Astrocyte (in vitro differentiated cells and primary cell): Measurements from ENCODE around the gene ITFG1. TPM values are rescaled to one million over a fixed set of nuclear protein-coding genes. Genes with fewer than 3 reads are reported as not detected.

Experiments used
- DNase-seq: peaks from one replicate; pipeline ENCODE4 v3.0.0-alpha.2; 2010; ENCODE audit warnings: low read depth
- FAIRE-seq: peaks from 2 replicates; lab custom pipeline; 2011; peaks lifted over from hg19 to GRCh38; lab: Jason Lieb, UNC
- H2AFZ ChIP-seq: 2 replicates; pipeline ENCODE4 v1.6.0; 2012; ENCODE audit warnings: low read depth, low read length, inconsistent platforms
- H3K27ac ChIP-seq: 2 replicates; pipeline ENCODE4 v1.5.1; 2011; ENCODE audit warnings: low read depth, low read length, inconsistent platforms
- H3K27me3 ChIP-seq: 2 replicates; pipeline ENCODE4 v1.6.0; 2011; ENCODE audit warnings: low read length, inconsistent platforms; ENCODE audit not compliant: insufficient read depth
- H3K36me3 ChIP-seq: 2 replicates; pipeline ENCODE4 v1.5.1; 2011; ENCODE audit warnings: low read length, inconsistent platforms; ENCODE audit not compliant: insufficient read depth
- H3K4me1 ChIP-seq: 2 replicates; pipeline ENCODE4 v1.5.1; 2011; ENCODE audit warnings: low read length, inconsistent platforms; ENCODE audit not compliant: insufficient read depth
- H3K4me2 ChIP-seq: 2 replicates; pipeline ENCODE4 v1.6.0; 2012; ENCODE audit warnings: low read length, inconsistent platforms
- H3K4me3 ChIP-seq: 2 replicates; pipeline ENCODE4 v1.5.1; 2011; ENCODE audit warnings: low read depth, mild to moderate bottlenecking, low read length, inconsistent platforms; ENCODE audit not compliant: insufficient read depth
- H3K79me2 ChIP-seq: 2 replicates; pipeline ENCODE4 v1.6.0; 2012; ENCODE audit warnings: mild to moderate bottlenecking, low read length, inconsistent platforms; ENCODE audit not compliant: insufficient read depth
- H3K9ac ChIP-seq: 2 replicates; pipeline ENCODE4 v1.6.0; 2012; ENCODE audit warnings: mild to moderate bottlenecking, low read length, inconsistent platforms
- H3K9me3 ChIP-seq: 2 replicates; pipeline ENCODE4 v1.5.1; 2012; ENCODE audit warnings: low read depth, mild to moderate bottlenecking, low read length, inconsistent platforms; ENCODE audit not compliant: insufficient read depth
- H4K20me1 ChIP-seq: 2 replicates; pipeline ENCODE4 v1.6.0; 2012; ENCODE audit warnings: low read length, inconsistent platforms; ENCODE audit not compliant: insufficient read depth
- H3K27ac Mint-ChIP-seq: one replicate; pipeline ENCODE4 v1.8.0; 2021; ENCODE audit warnings: mild to moderate bottlenecking, mixed read lengths; ENCODE audit not compliant: unreplicated experiment
- H3K27me3 Mint-ChIP-seq: one replicate; pipeline ENCODE4 v1.8.0; 2021; ENCODE audit warnings: low read depth, mixed read lengths; ENCODE audit not compliant: unreplicated experiment
- H3K36me3 Mint-ChIP-seq: one replicate; pipeline ENCODE4 v1.8.0; 2021; ENCODE audit warnings: low read depth, mixed read lengths; ENCODE audit not compliant: unreplicated experiment
- H3K4me1 Mint-ChIP-seq: one replicate; pipeline ENCODE4 v1.8.0; 2021; ENCODE audit warnings: low read depth, mixed read lengths; ENCODE audit not compliant: unreplicated experiment
- H3K4me3 Mint-ChIP-seq: one replicate; pipeline ENCODE4 v1.8.0; 2021; ENCODE audit warnings: mild to moderate bottlenecking, moderate library complexity, mixed read lengths; ENCODE audit not compliant: unreplicated experiment
- H3K9me3 Mint-ChIP-seq: one replicate; pipeline ENCODE4 v1.8.0; 2021; ENCODE audit warnings: mild to moderate bottlenecking, mixed read lengths; ENCODE audit not compliant: unreplicated experiment
- EZH2 ChIP-seq: IDR thresholded peaks from 2 replicates; pipeline ENCODE4 v1.6.1; 2012; ENCODE audit warnings: mild to moderate bottlenecking, low read length, inconsistent platforms; ENCODE audit not compliant: insufficient read depth
- total RNA-seq: library from RNA; stranded (reverse); gene quantifications from 2 replicates; pipeline ENCODE4 v1.2.1, GENCODE V29; 2021
- TF ChIP-seq, protein P1 (sequence below): IDR thresholded peaks from 2 replicates; pipeline ENCODE4 v1.5.1; 2011; ENCODE audit warnings: low read depth, mild to moderate bottlenecking, inconsistent platforms, low read length, moderate library complexity; ENCODE audit not compliant: insufficient read depth

Gene ITFG1
- total RNA-seq, 1 donor from 2014 or later, result 52.7 TPM

- Histone ChIP-seq H3K9ac (no peak overlapping the region), H3K4me2 (no peak overlapping the region), H3K36me3 (no peaks in the 10 kb centered on the region), H3K4me1 (no peaks in the 10 kb centered on the region), H3K27me3 (no peaks in the 10 kb centered on the region), H2AFZ (no peak overlapping the region), H3K4me3 (no peak overlapping the region), H3K79me2 (no peaks in the 10 kb centered on the region), H3K27ac (no peak overlapping the region), H3K9me3 (no peaks in the 10 kb centered on the region), H4K20me1 (no peaks in the 10 kb centered on the region)
- peaks cover 7% of the 10 kb centered on the region for H3K9me3 Mint-ChIP-seq
- DNase-seq, result no peak
- H3K36me3 Mint-ChIP-seq, result peaks cover 5% of the 10 kb centered on the region
- H3K4me1 Mint-ChIP-seq, result no peaks in the 10 kb centered on the region
- no peak overlapping the region for H3K4me3 Mint-ChIP-seq
- no peaks in the 10 kb centered on the region for H3K27me3 Mint-ChIP-seq
- H3K27ac Mint-ChIP-seq, result no peak overlapping the region
- TF ChIP-seq, protein P1, sequence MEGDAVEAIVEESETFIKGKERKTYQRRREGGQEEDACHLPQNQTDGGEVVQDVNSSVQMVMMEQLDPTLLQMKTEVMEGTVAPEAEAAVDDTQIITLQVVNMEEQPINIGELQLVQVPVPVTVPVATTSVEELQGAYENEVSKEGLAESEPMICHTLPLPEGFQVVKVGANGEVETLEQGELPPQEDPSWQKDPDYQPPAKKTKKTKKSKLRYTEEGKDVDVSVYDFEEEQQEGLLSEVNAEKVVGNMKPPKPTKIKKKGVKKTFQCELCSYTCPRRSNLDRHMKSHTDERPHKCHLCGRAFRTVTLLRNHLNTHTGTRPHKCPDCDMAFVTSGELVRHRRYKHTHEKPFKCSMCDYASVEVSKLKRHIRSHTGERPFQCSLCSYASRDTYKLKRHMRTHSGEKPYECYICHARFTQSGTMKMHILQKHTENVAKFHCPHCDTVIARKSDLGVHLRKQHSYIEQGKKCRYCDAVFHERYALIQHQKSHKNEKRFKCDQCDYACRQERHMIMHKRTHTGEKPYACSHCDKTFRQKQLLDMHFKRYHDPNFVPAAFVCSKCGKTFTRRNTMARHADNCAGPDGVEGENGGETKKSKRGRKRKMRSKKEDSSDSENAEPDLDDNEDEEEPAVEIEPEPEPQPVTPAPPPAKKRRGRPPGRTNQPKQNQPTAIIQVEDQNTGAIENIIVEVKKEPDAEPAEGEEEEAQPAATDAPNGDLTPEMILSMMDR, result no peak
- TF ChIP-seq EZH2, result no peak
- no peak for FAIRE-seq
These were observed 231.5 kb downstream of the ITFG1 start for GRCh38 chr16:47229053-47230050.

- Histone ChIP-seq H3K79me2 (no peaks in the 10 kb centered on the region), H2AFZ (no peak overlapping the region), H3K27ac (no peak overlapping the region), H3K9ac (no peak overlapping the region), H3K27me3 (no peaks in the 10 kb centered on the region), H3K36me3 (no peaks in the 10 kb centered on the region), H3K4me1 (no peaks in the 10 kb centered on the region), H3K9me3 (no peaks in the 10 kb centered on the region), H3K4me2 (no peak overlapping the region), H3K4me3 (no peak overlapping the region), H4K20me1 (no peaks in the 10 kb centered on the region)
- Mint-ChIP-seq H3K27me3 (no peaks in the 10 kb centered on the region), H3K27ac (no peak overlapping the region), H3K36me3 (peaks cover 8% of the 10 kb centered on the region), H3K4me1 (no peaks in the 10 kb centered on the region), H3K9me3 (peaks cover 7% of the 10 kb centered on the region), H3K4me3 (no peak overlapping the region)
- no peak for TF ChIP-seq EZH2
- TF ChIP-seq, protein P1, result no peak
- DNase-seq, result no peak
- FAIRE-seq, result no peak
These were observed 232.6 kb downstream of the ITFG1 start for GRCh38 chr16:47228241-47228640.
